K562 (cell line): ENCODE measurements around the gene SND1. TPM values are rescaled to one million over a fixed set of nuclear protein-coding genes. Genes with fewer than 3 reads are reported as not detected.

ENCODE experiments used
- ATAC-seq: fragments of 200-7000 bp; cut with Tn5 transposase; 3 replicates; pipeline ENCODE4 v1.9.1; 2020; ENCODE audit warnings: moderate library complexity
- BruUV-seq: library from RNA; stranded (reverse); fragments of 400-500 nt; replicated peaks from 2 replicates; lab custom pipeline; 2021; lab: Mats Ljungman, UMichigan
- CTCF ChIA-PET: fragments of 300-600 bp; formaldehyde crosslinking; extraction: SDS; loops from one replicate; lab custom pipeline; 2021; ENCODE audit warnings: low intra/inter-chr PET ratio; lab: Yijun Ruan, JAX
- POLR2A ChIA-PET: fragments of 300-600, 350-650 bp; sonication (Branson Sonifier 250); formaldehyde crosslinking; extraction: SDS; loops from one replicate; lab custom pipeline; 2021; ENCODE audit warnings: antibody characterized with exemption, inconsistent platforms; lab: Yijun Ruan, JAX
- DNase-seq, 4 experiments: peaks; one replicate each; pipeline versions ENCODE4 v3.0.0 to v3.0.0-alpha.2; 2011 to 2018; ENCODE audit warnings: low spot score in 3 of 4, mixed read lengths in 3 of 4; ENCODE audit errors: extremely low read depth in 1 of 4
- FAIRE-seq: peaks from 2 replicates; lab custom pipeline; 2011; peaks lifted over from hg19 to GRCh38; lab: Jason Lieb, UNC
- H2AFZ ChIP-seq: 2 replicates; pipeline ENCODE4 v1.6.0; 2011; ENCODE audit warnings: low read depth, low read length, control low read depth, inconsistent platforms
- H3K27ac ChIP-seq: fragments of 200-600 bp; 3 replicates; pipeline ENCODE4 v1.8.0; 2011; ENCODE audit warnings: low read depth, mild to moderate bottlenecking, control low read depth, inconsistent platforms, low read length, moderate library complexity, mixed read lengths; ENCODE audit errors: extremely low read depth
- H3K27me3 ChIP-seq, 2 experiments: fragments of 300-600 bp in 1 of 2; 2 replicates in 1 of 2; 3 replicates in 1 of 2; pipeline versions ENCODE4 v1.6.0 to v1.8.0; 2011; ENCODE audit warnings: inconsistent platforms in 2 of 2, low read length in 2 of 2, mild to moderate bottlenecking in 1 of 2, mixed read lengths in 1 of 2, moderate library complexity in 1 of 2; ENCODE audit not compliant: control insufficient read depth in 2 of 2, insufficient read depth in 2 of 2
- H3K36me3 ChIP-seq: fragments of 300-600 bp; 3 replicates; pipeline ENCODE4 v1.8.0; 2011; ENCODE audit warnings: mild to moderate bottlenecking, low read length, inconsistent platforms; ENCODE audit not compliant: control insufficient read depth, insufficient read depth
- H3K4me1 ChIP-seq, 2 experiments: fragments of 200-600 bp in 1 of 2; replicated peaks in 1 of 2; 2 replicates in 1 of 2; 3 replicates in 1 of 2; pipeline versions ENCODE4 v1.5.1 to v1.8.0; 2011; ENCODE audit warnings: inconsistent platforms in 2 of 2, low read length in 2 of 2, mild to moderate bottlenecking in 1 of 2, mixed read lengths in 1 of 2, moderate library complexity in 1 of 2; ENCODE audit not compliant: control insufficient read depth in 2 of 2, insufficient read depth in 2 of 2
- H3K4me2 ChIP-seq: 2 replicates; pipeline ENCODE4 v1.6.1; 2011; ENCODE audit warnings: low read length, control low read depth, inconsistent platforms, mixed read lengths; ENCODE audit not compliant: insufficient read depth
- H3K4me3 ChIP-seq: fragments of 200-600 bp; sonication (generic), shearing (Covaris generic); 2 replicates; pipeline ENCODE4 v1.5.1; 2016; ENCODE audit warnings: control low read depth, inconsistent platforms
- H3K79me2 ChIP-seq: fragments of 200-600 bp; 3 replicates; pipeline ENCODE4 v1.8.0; 2011; ENCODE audit warnings: low read length, inconsistent platforms; ENCODE audit not compliant: control insufficient read depth, insufficient read depth
- H3K9ac ChIP-seq, 2 experiments: 2 replicates each; pipeline versions ENCODE4 v1.6.0 to v1.6.1; 2011; ENCODE audit warnings: low read depth in 2 of 2, low read length in 2 of 2, control low read depth in 1 of 2, inconsistent platforms in 1 of 2, mild to moderate bottlenecking in 1 of 2, mixed read lengths in 1 of 2; ENCODE audit not compliant: insufficient read depth in 1 of 2
- H3K9me1 ChIP-seq: one replicate; pipeline ENCODE4 v1.6.0; 2011; ENCODE audit warnings: inconsistent platforms, mild to moderate bottlenecking, low read length, moderate library complexity; ENCODE audit not compliant: control insufficient read depth, insufficient read depth
- H3K9me3 ChIP-seq: replicated peaks from 2 replicates; pipeline ENCODE4 v1.5.1; 2011; ENCODE audit warnings: low read depth, low read length, inconsistent platforms; ENCODE audit not compliant: control insufficient read depth, insufficient read depth
- H4K20me1 ChIP-seq: replicated peaks from 2 replicates; pipeline ENCODE4 v1.6.1; 2011; ENCODE audit warnings: low read length, inconsistent platforms, mixed read lengths; ENCODE audit not compliant: control insufficient read depth, insufficient read depth
- AFF4 ChIP-seq: sonication (generic); formaldehyde crosslinking; IDR thresholded peaks from 2 replicates; pipeline ENCODE4 v1.8.0; 2023; ENCODE audit warnings: mild to moderate bottlenecking, missing genetic modification reagents
- ARID3B ChIP-seq: fragments of 250-450 bp; sonication (Bioruptor Pico); IDR thresholded peaks from 2 replicates; pipeline ENCODE4 v1.4.0; 2020; ENCODE audit warnings: borderline replicate concordance
- ATF6 ChIP-seq: sonication (generic); formaldehyde crosslinking; IDR thresholded peaks from 2 replicates; pipeline ENCODE4 v1.4.0; 2020; ENCODE audit warnings: mild to moderate bottlenecking, missing genetic modification reagents
- BRF2 ChIP-seq: IDR thresholded peaks from 3 replicates; pipeline ENCODE4 v1.6.1; 2011; ENCODE audit warnings: borderline replicate concordance, mild to moderate bottlenecking; ENCODE audit not compliant: insufficient read length, insufficient read depth
- CBX3 ChIP-seq, 2 experiments: IDR thresholded peaks; 1 replicate in 1 of 2; 2 replicates in 1 of 2; pipeline ENCODE4 v1.6.1; 2012; ENCODE audit warnings: inconsistent platforms in 2 of 2, low read length in 2 of 2, borderline replicate concordance in 1 of 2, control low read depth in 1 of 2
- ERF ChIP-seq: fragments of 450-650 bp; formaldehyde crosslinking; IDR thresholded peaks from 2 replicates; pipeline ENCODE4 v1.4.0; 2020; ENCODE audit warnings: mild to moderate bottlenecking, mixed read lengths
- FOXK1 ChIP-seq: sonication (generic); formaldehyde crosslinking; IDR thresholded peaks from 2 replicates; pipeline ENCODE4 v1.8.0; 2022; ENCODE audit warnings: missing genetic modification reagents, mild to moderate bottlenecking, borderline replicate concordance
- MXD1 ChIP-seq: fragments of 250-450 bp; sonication (Bioruptor Pico); IDR thresholded peaks from 2 replicates; pipeline ENCODE4 v1.8.0; 2021; ENCODE audit warnings: borderline replicate concordance, mild to moderate bottlenecking, moderate library complexity; ENCODE audit not compliant: poor library complexity, severe bottlenecking
- PHB2 ChIP-seq: fragments of 450-650 bp; IDR thresholded peaks from 2 replicates; pipeline ENCODE4 v1.6.1; 2017; ENCODE audit warnings: low read depth
- RBM14 ChIP-seq: fragments of 200-400 bp; formaldehyde crosslinking; IDR thresholded peaks from 2 replicates; pipeline ENCODE4 v1.6.1; 2018; ENCODE audit warnings: low read depth, mild to moderate bottlenecking, low read length, moderate library complexity, borderline replicate concordance; ENCODE audit not compliant: insufficient read depth
- WGBS: fragments of 100-300 bp; shearing (Covaris generic); methylation state at CpG from one replicate; pipeline ENCODE4 v1.1.6; 2016; ENCODE audit warnings: low coverage, mixed read lengths; ENCODE audit not compliant: insufficient coverage; ENCODE audit errors: missing lambda C conversion rate; 5-methylcytosine and 5-hydroxymethylcytosine counted together
- in situ Hi-C: fragments of 300-500 bp; cut with MboI; formaldehyde crosslinking; loops from 4 replicates; pipeline ENCODE4 v1.15.0; 2018; ENCODE audit warnings: inconsistent platforms, mixed read lengths
- intact Hi-C: fragments of 100-400 bp; cut with micrococcal nuclease; formaldehyde crosslinking; loops from 2 replicates; pipeline ENCODE4 v1.14.2; 2022
- polyA plus RNA-seq, 8 experiments: library from polyadenylated mRNA; depleted of rRNA in 4 of 8; stranded (reverse) in 5 of 8; unstranded in 3 of 8; fragments of >200 nt; fragmentation: Nextera tagmentation in 2 of 8; fragmentation: Illumina TruSeq in 1 of 8; extraction: Ambion mirVana in 2 of 8; extraction: Trizol in 1 of 8; gene quantifications; 2 replicates each; pipeline versions ENCODE4 v1.2.1 to v1.2.3, GENCODE V29; 2011 to 2014; ENCODE audit warnings: inconsistent platforms in 1 of 8, missing spikeins in 1 of 8
- total RNA-seq, 7 experiments: library from RNA; depleted of rRNA in 6 of 7; stranded (reverse); fragments of >200 nt in 6 of 7; fragmentation: Illumina TruSeq in 2 of 7; extraction: Trizol in 2 of 7; gene quantifications; 2 replicates each; pipeline versions ENCODE4 v1.2.1 to v1.2.3, GENCODE V29; 2011 to 2021; ENCODE audit warnings: low replicate concordance in 1 of 7

SND1 gene
- total and polyA plus RNA-seq, 9 of the 15 experiments (the other 6 are each of a cell fraction or from before 2014, with no cell fraction given): 46.5 to 307 (median 191) TPM

- CTCF ChIA-PET: no interaction called here
Observed at GRCh38 chr7:127769137-127769536, 117.1 kb downstream of the SND1 start.

More at GRCh38 chr7:127769137-127769536, 117.1 kb downstream of the SND1 start:
- peaks cover 5% of the 10 kb centered on the region; the same call in 1 of the 2 replicates for H4K20me1 ChIP-seq
- peaks cover 66% of the 10 kb centered on the region for H3K79me2 ChIP-seq
- POLR2A ChIA-PET: interaction anchor here (1.9 kb wide), 1 partner anchor 13 kb away, joined by 6 read pairs; no protein-coding TSS in a partner anchor
- no peaks in the 10 kb centered on the region for H3K9me3 ChIP-seq
- TF ChIP-seq FOXK1: no peak
- TF ChIP-seq AFF4 (CRISPR knock-in tag): no peak
- no peak for TF ChIP-seq ERF (CRISPR knock-in tag)
- TF ChIP-seq MXD1 (CRISPR knock-in tag): no peak
- TF ChIP-seq ARID3B (CRISPR knock-in tag): no peak
- TF ChIP-seq RBM14: no peak
- no peak for TF ChIP-seq ATF6 (CRISPR knock-in tag)
- no peak for TF ChIP-seq CBX3 (IDR thresholded peaks at IDR 0.05; ENCODE audit: borderline replicate concordance in 1 of 2, low read length in 2 of 2)
- TF ChIP-seq BRF2: no peak
- TF ChIP-seq PHB2: no peak
- FAIRE-seq (no peak), DNase-seq (no peak), ATAC-seq (no peak)
- no peak overlapping the region for H3K4me3 ChIP-seq
- in situ Hi-C loops: no loop called here
- H3K4me2 ChIP-seq: no peak overlapping the region
- peaks cover 44% of the 10 kb centered on the region for H3K36me3 ChIP-seq
- no peaks in the 10 kb centered on the region for H3K9me1 ChIP-seq
- intact Hi-C loops: no loop called here
- no TSS peak for BruUV-seq
- H3K4me1 ChIP-seq: no peaks in the 10 kb centered on the region
- H3K9ac ChIP-seq: no peak overlapping the region
- WGBS: 95% methylated on average over 4 of the region's 4 CpGs
- no peaks in the 10 kb centered on the region for H3K27me3 ChIP-seq
- H2AFZ ChIP-seq: no peak overlapping the region
- H3K27ac ChIP-seq: no peak overlapping the region
